ENCODE results near the gene KLF13.

DNA sequence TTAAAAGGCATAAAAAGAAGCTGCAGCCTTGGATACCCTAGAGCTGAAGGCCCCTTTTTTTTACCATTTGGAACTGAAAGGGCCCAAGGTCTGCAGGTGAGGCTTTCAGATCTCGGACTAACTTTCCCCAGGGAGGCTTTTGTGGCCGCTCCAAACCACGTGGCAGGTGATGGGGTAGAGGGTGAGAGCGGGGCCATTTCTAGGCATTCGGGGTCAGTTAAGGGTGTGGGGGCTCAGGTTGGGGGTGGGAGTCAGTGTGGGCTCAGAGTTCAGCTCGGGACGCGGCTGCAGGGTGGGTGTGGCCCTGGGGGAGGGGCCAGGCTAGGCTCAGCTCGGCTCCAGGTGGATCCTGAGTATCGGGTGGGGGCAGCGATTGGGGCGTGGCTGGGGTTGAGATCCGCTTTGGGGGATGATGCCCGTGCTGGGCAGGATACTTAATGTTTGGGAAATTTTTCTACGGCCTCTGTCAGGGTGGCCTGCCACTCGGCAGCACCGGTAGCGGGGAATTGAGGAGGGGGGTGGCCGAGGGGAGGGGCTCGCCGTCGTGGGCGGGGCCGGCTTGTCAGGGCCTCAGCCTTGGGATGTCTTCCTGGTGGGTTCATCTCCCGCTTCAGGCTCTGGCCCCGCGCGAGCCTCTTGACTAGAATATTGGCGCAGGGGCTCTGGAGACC, 2.5 kb downstream of the KLF13 start:
- TF ChIP-seq CTCF (IDR thresholded peaks at IDR 0.05; ENCODE audit: insufficient read depth, low read length) (no peak), POLR2AphosphoS5 (IDR thresholded peaks at IDR 0.05; ENCODE audit: low read depth) (no peak)
- TF ChIP-seq, protein P1, sequence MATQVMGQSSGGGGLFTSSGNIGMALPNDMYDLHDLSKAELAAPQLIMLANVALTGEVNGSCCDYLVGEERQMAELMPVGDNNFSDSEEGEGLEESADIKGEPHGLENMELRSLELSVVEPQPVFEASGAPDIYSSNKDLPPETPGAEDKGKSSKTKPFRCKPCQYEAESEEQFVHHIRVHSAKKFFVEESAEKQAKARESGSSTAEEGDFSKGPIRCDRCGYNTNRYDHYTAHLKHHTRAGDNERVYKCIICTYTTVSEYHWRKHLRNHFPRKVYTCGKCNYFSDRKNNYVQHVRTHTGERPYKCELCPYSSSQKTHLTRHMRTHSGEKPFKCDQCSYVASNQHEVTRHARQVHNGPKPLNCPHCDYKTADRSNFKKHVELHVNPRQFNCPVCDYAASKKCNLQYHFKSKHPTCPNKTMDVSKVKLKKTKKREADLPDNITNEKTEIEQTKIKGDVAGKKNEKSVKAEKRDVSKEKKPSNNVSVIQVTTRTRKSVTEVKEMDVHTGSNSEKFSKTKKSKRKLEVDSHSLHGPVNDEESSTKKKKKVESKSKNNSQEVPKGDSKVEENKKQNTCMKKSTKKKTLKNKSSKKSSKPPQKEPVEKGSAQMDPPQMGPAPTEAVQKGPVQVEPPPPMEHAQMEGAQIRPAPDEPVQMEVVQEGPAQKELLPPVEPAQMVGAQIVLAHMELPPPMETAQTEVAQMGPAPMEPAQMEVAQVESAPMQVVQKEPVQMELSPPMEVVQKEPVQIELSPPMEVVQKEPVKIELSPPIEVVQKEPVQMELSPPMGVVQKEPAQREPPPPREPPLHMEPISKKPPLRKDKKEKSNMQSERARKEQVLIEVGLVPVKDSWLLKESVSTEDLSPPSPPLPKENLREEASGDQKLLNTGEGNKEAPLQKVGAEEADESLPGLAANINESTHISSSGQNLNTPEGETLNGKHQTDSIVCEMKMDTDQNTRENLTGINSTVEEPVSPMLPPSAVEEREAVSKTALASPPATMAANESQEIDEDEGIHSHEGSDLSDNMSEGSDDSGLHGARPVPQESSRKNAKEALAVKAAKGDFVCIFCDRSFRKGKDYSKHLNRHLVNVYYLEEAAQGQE (IDR thresholded peaks at IDR 0.05; ENCODE audit: insufficient replicate concordance, low read depth), result no peak

Data from HL-60 (cell line).